CD4-positive, alpha-beta T cell treated with Interleukin-10 for 1 hour (primary cell): ENCODE measurements around the gene ALG6.

Experiments
- DNase-seq: peaks from one replicate; pipeline ENCODE4 v3.0.0-alpha.2; 2020

Gene ALG6

DNA sequence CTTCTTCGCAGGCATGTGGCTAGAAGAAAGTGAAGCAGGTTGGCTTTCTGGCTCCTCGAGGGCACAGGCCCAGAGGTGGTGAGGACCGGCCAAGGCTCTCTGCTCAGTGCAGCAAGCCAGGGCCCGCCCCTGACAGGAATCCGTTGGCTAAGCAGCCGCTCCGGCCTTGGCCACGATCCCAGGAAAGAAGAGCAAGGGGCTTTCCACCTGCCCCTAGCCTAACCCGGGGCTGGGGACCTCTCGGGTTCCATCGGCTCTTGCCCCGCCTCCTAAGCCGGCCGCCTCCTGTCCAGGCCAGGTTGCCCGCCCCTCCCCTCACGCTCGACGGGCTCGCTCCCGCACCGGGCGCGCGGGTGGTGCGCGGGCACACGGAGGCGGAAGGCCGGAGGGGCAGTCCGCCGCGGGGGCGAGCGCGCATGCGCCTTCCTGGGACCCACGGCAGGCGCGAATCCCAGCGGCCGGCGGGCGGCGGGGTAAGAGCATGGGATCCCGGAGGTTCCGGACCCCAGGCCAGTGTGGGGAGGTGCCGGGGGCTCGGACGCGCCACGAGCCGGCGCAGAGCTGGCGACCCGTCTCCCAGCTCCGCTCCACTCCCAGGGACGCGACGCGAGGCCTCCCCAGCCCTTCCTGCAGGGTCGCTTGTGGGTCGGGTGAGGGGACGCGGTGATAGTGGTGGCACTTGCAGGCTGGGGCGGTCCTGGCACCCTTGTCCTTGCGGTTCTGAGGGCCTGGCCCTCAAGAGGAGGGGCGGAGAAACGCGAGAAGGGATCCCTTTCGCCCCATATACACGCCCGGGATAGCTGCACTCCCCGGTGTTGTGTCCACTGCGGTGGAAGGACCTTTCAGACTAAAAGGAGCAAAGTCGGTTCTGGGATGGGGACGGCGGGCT is at the start of gene ALG6:
Gene ALG6, plus strand, starts transcription at position 413 of the 889 bp plus-strand sequence. CDS start 3,351 bp downstream, outside the sequence.
- DNase-seq = peak; percentile 92

DNA sequence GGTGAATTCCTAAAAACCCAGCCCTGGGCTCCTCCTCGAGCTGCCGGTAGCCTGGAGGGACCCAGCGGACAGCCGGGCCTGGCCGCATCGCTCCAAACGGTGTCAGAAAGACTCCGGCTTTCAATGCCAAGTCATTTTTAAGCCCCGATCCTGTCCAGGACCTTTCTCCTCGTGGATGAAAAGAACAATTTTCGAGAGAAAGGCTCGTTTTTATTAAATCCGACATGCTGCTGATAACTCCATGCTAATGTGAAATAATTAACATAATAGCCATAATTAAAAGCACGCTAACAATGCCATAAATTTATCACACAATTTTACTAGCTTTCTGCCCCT is 49.6 kb upstream of the ALG6 start:
- no peak for DNase-seq

DNA sequence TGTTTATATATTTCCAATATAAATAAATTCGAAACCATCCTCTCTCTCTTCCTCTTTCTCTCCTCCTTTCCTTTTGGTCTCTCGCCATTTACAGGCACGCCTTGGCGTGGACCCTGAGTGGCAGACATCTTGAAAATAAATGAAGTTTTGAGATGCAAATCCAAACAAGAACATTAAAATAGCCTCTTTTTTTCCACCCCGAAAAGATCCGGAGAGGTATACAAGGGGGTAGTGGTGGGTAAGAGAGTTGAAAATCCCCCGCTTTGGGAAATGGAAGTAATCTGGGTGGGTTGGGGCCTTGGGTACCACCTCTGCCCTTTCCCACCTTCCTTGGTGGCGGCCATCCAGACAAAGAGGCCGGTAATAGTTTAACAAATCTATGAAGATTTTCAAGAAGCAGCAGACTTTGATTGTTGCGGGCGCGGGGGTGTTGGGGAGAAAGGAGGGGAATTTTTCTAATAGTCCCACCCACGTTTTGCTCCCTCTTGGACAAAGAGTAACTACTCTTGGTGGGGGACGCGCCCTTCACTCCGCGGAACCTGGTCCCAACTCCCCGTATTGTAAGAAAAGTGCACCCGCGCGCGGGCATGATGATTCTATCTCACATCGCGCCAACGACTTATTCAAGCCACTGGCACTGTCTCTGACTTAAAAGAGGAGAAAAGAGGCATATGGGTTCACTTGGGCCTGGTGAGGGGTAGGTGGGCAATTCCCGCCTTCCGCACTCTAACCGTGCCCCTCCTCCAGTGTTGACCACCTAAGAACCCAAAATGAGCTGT is 49.0 kb upstream of the ALG6 start:
- DNase-seq = no peak

DNA sequence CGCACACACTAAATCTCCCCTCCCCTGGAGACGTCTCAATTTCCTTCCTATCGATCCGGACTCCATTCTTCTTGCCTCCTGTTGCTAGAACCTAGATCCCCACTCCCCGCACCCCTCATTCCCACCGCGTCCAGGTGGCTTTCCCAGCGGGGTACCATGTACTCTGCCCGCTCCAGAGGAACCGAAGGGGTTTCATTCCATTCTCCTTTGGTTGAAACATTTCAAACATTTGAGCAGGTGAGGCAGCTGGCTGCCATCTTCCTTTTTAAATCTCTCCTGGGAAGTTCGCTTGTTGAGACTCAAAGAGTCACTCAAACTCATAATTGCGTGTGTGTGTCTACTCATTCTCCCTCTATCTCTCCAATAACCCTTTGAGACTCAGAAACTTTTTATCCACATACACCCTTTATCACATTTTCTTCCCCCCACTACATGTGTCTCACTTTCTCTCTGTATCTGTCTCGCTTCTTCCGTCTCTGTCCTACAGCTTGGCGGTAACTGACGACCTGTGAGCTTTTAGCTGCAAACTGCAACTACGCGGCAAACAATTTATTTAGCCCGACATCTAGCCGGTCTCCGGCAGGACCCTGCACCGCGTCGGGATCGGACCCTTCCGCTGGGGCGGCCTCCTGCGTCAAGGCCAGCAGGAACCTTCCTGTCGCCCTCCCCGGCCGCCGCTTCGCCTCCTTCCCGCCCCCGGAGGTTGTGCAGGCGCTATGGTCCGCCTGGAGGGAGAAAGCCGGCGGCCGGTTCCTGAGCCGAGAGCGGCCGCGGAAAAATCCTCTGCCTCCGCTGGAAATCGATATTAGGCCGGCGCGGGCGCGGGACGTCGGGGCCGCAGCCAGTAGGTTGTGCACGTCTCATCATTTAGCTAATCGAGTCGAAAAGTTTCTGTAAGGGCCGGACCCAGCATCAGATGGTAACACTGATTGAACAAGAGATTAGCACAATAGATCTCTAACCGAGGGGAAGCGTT is 48.1 kb upstream of the ALG6 start:
- DNase-seq = no peak

DNA sequence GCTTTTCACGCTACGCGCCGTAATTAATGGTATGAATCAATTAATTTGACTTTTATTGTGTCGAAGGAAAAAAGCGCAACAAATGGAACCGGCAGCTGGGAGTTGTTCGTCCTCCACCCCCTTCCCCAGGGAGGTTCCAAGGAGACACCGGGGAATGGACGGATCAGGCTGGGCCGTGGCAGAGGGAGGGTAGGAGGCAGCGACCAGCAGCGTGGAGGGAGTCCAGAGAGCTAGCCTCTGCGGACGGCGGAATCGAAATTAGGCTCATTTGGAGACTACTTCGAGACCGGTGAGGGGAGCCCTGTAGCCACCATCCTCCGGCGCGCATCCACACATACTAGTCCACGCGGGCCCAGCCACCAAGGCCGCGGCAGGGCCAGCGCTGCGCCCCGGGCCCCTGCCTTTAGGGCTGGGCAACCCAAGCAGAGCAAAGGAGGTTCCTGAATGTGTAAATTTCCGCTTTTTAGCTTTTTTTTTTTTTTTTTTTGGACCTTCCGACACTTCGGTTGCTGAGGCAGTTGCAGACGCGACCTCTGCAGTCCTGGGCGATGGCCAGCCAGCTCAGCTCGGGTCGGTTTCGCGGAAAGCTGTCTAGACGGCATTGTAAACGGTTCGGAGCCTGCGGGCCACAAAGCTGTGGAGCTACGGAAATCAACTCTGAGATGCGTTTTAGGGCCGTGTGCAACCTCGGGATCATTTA is 47.3 kb upstream of the ALG6 start:
- no peak for DNase-seq

DNA sequence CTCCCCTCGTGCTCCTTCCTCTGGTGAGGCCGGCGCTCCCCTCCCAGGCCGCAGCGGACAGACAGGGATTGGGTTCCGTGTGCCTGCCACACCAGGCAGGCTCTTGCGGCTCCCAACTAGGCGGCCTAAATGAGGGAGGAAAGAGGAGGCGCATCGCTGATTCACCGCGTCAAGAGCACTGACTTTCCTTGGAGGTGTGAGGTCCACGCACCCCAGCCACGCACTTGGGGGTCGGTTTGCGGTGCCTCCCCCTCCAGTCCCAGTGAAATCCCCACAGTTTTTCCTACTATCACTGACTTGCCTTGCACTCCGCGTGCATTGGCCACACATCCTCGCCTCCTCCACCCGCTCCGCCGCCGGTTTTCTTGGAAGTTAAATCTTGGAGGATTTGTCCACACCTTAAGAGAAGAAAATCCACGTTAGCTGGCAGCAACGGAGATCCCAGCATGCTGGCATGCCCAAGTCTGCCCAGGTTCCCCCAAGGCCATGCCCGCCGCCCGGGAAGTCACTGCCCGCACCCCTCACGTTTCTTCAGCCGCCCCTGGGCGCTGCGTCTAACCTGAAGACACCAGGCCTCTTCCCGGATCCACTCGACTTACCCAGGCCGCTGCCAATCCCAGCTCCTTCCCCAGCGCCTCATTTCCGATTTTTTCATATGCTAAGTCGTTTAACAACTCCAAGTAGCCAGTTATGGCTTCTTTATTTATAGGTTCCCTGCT is 46.2 kb upstream of the ALG6 start:
- DNase-seq = no peak

DNA sequence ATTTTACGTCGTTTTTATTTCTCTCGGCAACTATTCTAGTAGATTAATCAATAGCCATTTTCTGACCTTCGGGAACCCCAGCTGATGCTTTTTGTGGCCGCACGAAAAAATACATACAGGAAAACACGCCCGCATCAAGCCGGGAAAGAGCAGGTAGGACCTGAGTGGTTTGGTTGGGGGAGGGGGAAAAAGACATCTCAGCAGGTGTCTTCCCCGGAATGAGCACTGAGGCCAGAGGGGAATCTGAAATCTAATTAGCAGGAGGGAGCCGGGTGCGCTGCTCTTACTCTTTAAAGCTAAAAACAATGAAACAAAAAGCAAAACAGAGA is 45.7 kb upstream of the ALG6 start:
- peak; percentile 10 for DNase-seq

DNA sequence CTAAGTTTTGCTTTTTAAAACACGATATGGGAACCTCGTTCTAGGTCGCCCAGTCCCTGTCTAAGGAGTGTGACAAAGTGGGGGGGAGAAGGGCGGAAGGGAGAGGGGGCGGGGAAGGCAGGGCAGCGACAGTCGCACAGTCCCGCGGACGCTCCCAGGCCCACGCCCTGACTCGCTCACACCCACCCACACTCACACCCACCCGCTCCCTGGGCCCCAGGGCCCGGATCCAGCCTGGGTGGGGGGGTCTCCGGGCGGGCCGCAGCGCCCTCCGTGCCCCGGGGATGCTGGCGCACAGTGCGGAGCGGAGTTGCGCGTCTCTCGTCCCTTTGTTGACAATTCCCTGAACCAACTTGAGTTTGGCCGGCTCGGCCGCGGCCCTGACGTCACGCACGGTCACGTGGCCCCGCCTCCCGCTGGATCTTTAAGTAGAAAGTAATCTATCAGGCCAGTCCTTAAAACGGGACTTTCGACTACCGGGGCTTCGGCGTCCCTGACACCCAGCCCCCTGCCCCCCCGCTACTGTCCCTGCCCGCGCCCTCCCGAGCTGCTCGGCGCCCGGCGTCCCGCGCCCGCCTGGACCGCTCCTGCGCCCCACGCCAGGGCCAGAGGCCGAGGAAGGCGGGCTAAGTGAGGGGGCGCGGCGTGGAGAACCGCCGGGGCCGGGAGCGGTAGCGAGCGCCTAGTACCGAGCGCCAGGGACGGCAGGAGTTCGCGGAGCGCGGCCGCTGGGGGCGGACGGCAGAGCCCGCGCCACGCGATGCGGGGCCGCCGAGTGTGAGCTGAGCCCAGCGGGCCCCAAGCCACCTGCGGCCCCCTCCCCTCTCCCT is 45.1 kb upstream of the ALG6 start, which contains the start of gene FOXD3:
Gene FOXD3, plus strand, starts transcription at position 454 of the 830 bp plus-strand sequence. CDS start 492 bp downstream, outside the sequence.
- DNase-seq = peak; percentile 26

DNA sequence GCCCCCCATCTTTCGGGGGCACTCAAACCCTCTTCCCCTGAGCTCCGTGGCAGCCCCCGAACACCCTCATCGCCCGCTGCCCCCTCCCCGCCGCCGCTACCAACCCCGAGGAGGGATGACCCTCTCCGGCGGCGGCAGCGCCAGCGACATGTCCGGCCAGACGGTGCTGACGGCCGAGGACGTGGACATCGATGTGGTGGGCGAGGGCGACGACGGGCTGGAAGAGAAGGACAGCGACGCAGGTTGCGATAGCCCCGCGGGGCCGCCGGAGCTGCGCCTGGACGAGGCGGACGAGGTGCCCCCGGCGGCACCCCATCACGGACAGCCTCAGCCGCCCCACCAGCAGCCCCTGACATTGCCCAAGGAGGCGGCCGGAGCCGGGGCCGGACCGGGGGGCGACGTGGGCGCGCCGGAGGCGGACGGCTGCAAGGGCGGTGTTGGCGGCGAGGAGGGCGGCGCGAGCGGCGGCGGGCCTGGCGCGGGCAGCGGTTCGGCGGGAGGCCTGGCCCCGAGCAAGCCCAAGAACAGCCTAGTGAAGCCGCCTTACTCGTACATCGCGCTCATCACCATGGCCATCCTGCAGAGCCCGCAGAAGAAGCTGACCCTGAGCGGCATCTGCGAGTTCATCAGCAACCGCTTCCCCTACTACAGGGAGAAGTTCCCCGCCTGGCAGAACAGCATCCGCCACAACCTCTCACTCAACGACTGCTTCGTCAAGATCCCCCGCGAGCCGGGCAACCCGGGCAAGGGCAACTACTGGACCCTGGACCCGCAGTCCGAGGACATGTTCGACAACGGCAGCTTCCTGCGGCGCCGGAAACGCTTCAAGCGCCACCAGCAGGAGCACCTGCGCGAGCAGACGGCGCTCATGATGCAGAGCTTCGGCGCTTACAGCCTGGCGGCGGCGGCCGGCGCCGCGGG is 44.2 kb upstream of the ALG6 start:
- peak; percentile 47 for DNase-seq

DNA sequence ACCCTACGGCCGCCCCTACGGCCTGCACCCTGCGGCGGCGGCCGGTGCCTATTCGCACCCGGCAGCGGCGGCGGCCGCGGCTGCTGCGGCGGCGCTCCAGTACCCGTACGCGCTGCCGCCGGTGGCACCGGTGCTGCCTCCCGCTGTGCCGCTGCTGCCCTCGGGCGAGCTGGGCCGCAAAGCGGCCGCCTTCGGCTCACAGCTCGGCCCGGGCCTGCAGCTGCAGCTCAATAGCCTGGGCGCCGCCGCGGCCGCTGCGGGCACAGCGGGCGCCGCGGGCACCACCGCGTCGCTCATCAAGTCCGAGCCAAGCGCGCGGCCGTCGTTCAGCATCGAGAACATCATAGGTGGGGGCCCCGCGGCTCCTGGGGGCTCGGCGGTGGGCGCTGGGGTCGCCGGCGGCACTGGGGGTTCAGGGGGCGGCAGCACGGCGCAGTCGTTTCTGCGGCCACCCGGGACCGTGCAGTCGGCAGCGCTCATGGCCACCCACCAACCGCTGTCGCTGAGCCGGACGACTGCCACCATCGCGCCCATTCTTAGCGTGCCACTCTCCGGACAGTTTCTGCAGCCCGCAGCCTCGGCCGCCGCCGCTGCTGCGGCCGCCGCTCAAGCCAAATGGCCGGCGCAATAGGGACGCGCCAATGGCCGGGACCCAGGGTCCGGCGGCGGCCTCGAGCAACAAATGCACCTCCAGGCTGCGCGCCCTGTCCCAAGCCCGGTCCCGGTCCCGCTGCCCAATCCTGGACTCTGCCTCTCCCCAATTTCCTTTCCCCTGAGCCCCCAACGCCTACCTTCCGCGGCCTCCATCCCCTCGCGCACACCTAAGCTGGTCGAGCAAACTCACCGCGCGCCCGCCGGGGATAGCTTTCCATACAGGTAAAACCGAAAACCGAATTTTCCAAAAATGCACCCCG is 43.3 kb upstream of the ALG6 start:
- no peak for DNase-seq

DNA sequence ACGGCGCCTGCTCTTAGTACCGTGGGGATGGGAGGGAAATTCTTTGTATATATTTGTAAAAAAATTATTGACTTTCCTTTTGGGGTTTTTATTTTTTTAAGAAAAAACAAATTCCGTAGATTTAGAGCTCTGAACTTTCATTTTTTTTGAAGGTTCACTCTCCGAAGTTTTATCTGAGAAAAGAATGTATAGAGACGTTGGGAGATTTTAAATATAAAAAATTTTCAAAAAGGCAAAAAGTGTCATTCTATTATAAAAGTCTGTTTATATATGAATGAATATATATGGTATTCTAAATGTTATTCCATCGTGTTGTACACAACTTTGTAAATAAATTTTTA is 42.7 kb upstream of the ALG6 start:
- DNase-seq = no peak

DNA sequence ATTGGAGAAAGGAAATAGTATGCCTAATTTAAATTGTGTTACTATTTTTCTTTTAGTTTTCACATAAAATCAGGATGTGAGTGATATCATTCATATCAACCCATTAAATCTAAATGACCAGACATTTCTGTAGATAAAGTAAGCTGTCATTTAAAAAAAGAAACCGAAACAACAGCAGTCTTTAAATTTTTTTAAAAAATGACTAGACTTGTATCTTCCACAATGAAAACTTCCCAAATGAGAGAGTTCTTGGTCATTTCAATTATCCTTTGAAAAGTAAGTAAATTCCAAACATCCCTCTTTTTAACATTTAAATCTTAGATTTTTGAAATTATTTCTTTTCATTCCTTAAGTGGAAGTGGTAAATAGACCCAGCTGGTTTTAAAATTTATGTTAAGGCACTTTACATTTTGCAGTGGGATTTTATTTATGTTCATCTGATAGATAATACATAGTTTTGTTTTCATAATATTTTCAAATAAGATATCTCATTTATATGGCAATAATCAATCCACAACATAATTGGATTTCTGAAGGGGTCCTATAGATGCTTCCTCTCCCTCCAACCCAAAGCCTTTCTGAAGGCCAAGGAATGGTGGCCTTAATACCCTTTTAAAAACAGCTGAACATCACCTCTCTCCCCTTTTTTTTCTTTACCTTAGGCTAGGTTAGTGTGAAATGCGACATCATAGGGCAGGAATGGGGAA is 42.0 kb upstream of the ALG6 start:
- no peak for DNase-seq

DNA sequence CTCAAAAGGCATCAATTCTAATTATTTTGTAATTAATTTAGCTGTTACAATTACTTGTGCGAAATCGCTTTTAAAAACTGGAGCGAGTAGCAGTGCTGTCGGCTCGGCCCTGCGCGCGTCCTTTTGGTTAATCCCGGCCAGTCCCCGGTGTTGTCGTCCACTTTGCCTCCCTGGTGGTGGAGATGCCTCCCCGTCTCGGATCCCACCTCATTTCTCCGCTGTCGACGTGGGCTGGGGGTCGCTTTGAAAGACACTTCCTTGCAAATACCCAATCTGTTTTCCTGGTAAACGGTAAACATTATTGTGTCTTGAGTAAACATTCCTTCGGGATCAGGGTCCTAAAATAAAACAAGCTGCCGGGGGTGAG is 41.3 kb upstream of the ALG6 start:
- no peak for DNase-seq

DNA sequence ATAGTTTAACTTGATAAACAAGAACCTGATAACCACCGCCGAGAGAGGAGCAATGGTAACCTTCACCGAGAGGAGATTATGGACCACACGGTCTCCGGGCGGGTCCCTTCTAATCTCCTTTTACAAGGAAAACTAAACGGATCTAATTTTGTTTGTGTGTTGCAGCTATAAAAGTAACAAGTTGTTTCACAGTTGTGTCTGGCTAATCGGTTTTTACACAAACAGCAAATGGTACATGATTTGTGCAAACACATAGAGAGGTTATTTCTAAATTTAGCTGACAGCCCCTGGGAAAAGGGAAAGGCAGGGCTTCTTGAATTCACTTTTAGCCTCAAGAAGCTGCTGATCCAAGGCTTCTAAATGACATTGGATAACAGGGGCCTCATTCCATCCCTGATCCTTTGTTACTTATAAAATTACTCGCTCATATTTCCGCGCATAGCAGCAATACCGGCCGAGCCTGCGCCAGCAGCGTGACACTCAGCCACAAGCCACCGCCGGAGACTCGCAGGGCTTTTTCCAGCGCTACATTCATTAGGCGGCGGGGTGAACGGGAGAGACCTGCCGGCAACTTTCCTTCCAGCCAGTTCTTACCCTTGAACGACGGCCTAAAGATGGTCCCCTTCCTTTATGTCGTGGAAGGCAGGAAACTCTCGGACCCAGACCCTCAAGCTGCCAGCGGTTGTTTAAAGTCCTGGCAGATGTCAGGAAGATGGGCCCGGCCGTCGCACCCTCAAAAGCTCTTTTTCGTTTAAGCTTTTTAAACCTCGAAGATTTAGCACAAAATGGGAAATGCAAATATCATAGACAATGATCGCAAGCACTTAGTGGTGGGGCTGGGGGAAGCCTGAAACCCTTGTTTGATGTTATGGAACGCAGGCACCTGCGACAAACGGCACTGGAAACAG is 40.7 kb upstream of the ALG6 start:
- DNase-seq = no peak

DNA sequence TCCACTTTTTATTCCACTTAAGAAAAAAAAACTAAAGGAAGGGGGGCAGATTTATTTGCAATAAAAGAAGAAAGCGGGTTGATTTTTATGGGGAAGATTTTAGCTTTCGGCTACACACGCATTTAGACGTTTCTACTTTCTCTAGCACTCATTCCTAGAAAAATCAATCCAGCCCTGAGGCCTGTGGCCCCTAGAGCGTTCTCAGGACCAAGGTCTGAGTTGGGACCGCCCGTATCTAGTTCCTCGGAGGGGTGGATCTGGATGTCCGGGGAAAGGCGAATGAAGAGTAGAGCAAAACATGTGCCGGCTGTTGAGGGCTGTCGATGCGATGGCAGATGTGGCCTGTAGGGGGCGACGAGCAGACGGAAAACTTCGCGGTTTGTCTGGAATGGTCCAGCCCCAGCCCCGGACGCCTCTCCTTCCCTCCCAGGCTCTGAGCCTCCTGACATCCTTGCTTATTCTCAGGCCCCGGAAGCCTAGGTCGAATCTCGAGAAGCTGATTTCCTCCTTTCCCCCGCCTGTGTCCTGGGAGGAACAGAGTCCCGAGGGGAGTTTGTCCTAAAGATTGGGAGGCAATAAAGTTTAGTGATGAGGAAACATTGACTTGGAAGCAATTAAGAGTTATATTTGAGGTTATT is 39.9 kb upstream of the ALG6 start:
- DNase-seq = peak; percentile 51

DNA sequence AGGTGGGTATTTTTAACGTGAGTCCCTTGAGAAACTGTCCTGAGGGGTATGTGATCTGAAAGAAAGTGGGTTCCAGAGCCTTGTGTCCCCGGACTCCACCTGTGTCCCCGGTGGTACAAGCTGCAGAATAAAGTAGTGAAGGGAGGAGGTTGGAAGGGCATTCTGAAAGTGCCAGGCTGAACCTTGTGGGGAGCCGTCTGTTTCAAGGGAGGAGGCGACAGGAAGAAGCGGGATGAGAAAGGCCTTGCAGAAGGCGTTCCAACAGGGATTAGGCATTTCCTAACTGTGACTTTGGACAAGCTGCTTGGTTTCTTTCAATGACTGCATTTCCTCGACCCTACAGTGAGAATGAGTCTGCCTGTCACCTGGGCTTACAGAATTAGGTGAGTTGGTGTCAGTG is 39.3 kb upstream of the ALG6 start:
- no peak for DNase-seq
